ENCODE measurements around the gene CEMIP2.

GRCh38 chr9:71684566-71684965 lies 83.7 kb downstream of the CEMIP2 start:
- TF ChIP-seq CTCF (IDR thresholded peaks at IDR 0.05) (no peak), POLR2AphosphoS5 (IDR thresholded peaks at IDR 0.05; ENCODE audit: low read depth, low read length) (no peak), REST (IDR thresholded peaks at IDR 0.05; ENCODE audit: insufficient read depth in 1 of 2, low read depth in 2 of 2, low read length in 1 of 2) (no peak)

Measured in Panc1 (cell line).